Spinal cord (tissue), 10 donors: ENCODE data around the gene LYG2. TPM values are rescaled to one million over a fixed set of nuclear protein-coding genes. Genes with fewer than 3 reads are reported as not detected.
"Not testable (repeated sequence)": the region's sequence is repeated elsewhere in the genome, so short reads cannot be mapped to it uniquely, and the experiment has no call there.

Experiments
- DNase-seq, 6 donors: peaks; one replicate each; pipeline versions ENCODE4 v3.0.0 to v3.0.0-alpha.2; 2013 to 2015; ENCODE audit warnings: low spot score in 6 of 6, low read depth in 4 of 6
- H3K27ac ChIP-seq: one replicate; pipeline ENCODE4 v1.5.1; 2013; ENCODE audit warnings: low read depth, low read length, control low read depth
- H3K27me3 ChIP-seq: one replicate; pipeline ENCODE4 v1.6.1; 2013; ENCODE audit warnings: low read length; ENCODE audit not compliant: control insufficient read depth, insufficient read depth
- H3K36me3 ChIP-seq: one replicate; pipeline ENCODE4 v1.6.1; 2013; ENCODE audit warnings: low read length; ENCODE audit not compliant: control insufficient read depth, insufficient read depth
- H3K4me1 ChIP-seq: one replicate; pipeline ENCODE4 v1.6.1; 2013; ENCODE audit warnings: low read length; ENCODE audit not compliant: control insufficient read depth, insufficient read depth
- H3K4me3 ChIP-seq: one replicate; pipeline ENCODE4 v1.5.1; 2013; ENCODE audit warnings: low read depth, low read length, control low read depth
- H3K9me3 ChIP-seq: one replicate; pipeline ENCODE4 v1.6.1; 2013; ENCODE audit warnings: low read length; ENCODE audit not compliant: control insufficient read depth, insufficient read depth
- WGBS: methylation state at CpG from one replicate; pipeline ENCODE4 v1.1.5; 2013; ENCODE audit warnings: missing lambda C conversion rate; ENCODE audit not compliant: insufficient coverage; 5-methylcytosine and 5-hydroxymethylcytosine counted together
- long read RNA-seq, 4 donors: transcript quantifications; one replicate each; lab custom pipeline, GENCODE V29; 2026
- polyA plus RNA-seq, 2 donors: library from polyadenylated mRNA; unstranded; fragments of 120-200 nt; gene quantifications; one replicate each; pipeline ENCODE4 v1.2.1, GENCODE V29; 2013; ENCODE audit not compliant: insufficient read length in 2 of 2
- total RNA-seq, 2 donors: library from RNA; depleted of rRNA in 1 of 2; stranded (reverse); fragments of 120-200 nt in 1 of 2; fragments of >200 nt in 1 of 2; gene quantifications; one replicate each; pipeline versions ENCODE4 v1.2.3 to v1.2.4, GENCODE V29; 2013 to 2014
- donor health status: healthy.

LYG2 gene
- total RNA-seq, result not detected
- under 1 TPM; 0.33 to 0.98 TPM for polyA plus RNA-seq
- long read RNA-seq, donor 1, result 0 reads
- long read RNA-seq, donor 2, result 0 reads
- long read RNA-seq, donor 3, result 0 reads
- long read RNA-seq, donor 4, result 0 reads

GRCh38 chr2:99255491-99256318 is at the start of gene LYG2:
Gene LYG2 (minus strand): TSS chr2:99255666. CDS start chr2:99254260, 1,406 bp downstream.
- Histone ChIP-seq H3K4me3 (no peak within 1 kb of the TSS), H3K27ac (no peak within 1 kb of the TSS), H3K4me1 (no peaks in the 10 kb centered on the region), H3K36me3 (no peaks in the 10 kb centered on the region), H3K9me3 (no peaks in the 10 kb centered on the region), H3K27me3 (no peaks in the 10 kb centered on the region)
- WGBS, result 77% methylated on average over 1 of the region's 7 CpGs
- DNase-seq, result no peak

GRCh38 chr2:99301097-99301496 is 45.6 kb upstream of the LYG2 start, which contains the start of gene LYG1:
Gene LYG1 (minus strand): TSS chr2:99301197. CDS start chr2:99295670, 5,527 bp downstream.
- H3K4me1 ChIP-seq, H3K4me3 ChIP-seq, H3K9me3 ChIP-seq, H3K27me3 ChIP-seq, DNase-seq, H3K36me3 ChIP-seq, H3K27ac ChIP-seq: not testable (repeated sequence)
- WGBS, result no CpG with 5 or more reads among the region's 2 CpGs

GRCh38 chr2:99299580-99299979 is 44.1 kb upstream of the LYG2 start:
- 94% methylated on average over 2 of the region's 7 CpGs for WGBS
- Histone ChIP-seq H3K27ac (no peak overlapping the region), H3K9me3 (no peaks in the 10 kb centered on the region), H3K4me3 (no peak overlapping the region), H3K27me3 (no peaks in the 10 kb centered on the region), H3K4me1 (no peaks in the 10 kb centered on the region), H3K36me3 (peaks cover 8% of the 10 kb centered on the region)
- no peak for DNase-seq

- H3K9me3 ChIP-seq, result no peaks in the 10 kb centered on the region
- no peaks in the 10 kb centered on the region for H3K27me3 ChIP-seq
- WGBS, result no CpG with 5 or more reads among the region's 2 CpGs
- no peaks in the 10 kb centered on the region for H3K4me1 ChIP-seq
- H3K4me3 ChIP-seq, result no peak overlapping the region
- DNase-seq, result no peak
- H3K36me3 ChIP-seq, result peaks cover 4% of the 10 kb centered on the region
- no peak overlapping the region for H3K27ac ChIP-seq
These were observed 42.5 kb upstream of the LYG2 start for GRCh38 chr2:99297994-99298393.

GRCh38 chr2:99285526-99285925 is 30.1 kb upstream of the LYG2 start:
- Histone ChIP-seq H3K36me3 (peaks cover 5% of the 10 kb centered on the region), H3K4me1 (no peaks in the 10 kb centered on the region), H3K4me3 (no peak overlapping the region), H3K27me3 (no peaks in the 10 kb centered on the region), H3K27ac (no peak overlapping the region), H3K9me3 (no peaks in the 10 kb centered on the region)
- DNase-seq, result no peak
- 90% methylated on average over 2 of the region's 7 CpGs for WGBS

GRCh38 chr2:99279969-99280695 is 24.7 kb upstream of the LYG2 start:
- no peaks in the 10 kb centered on the region for H3K9me3 ChIP-seq
- no peak overlapping the region for H3K27ac ChIP-seq
- H3K27me3 ChIP-seq, result no peaks in the 10 kb centered on the region
- no peak overlapping the region for H3K4me3 ChIP-seq
- no peaks in the 10 kb centered on the region for H3K4me1 ChIP-seq
- no peak for DNase-seq
- H3K36me3 ChIP-seq, result peaks cover 4% of the 10 kb centered on the region

GRCh38 chr2:99278793-99279291 is 23.4 kb upstream of the LYG2 start:
- WGBS, result 88% methylated on average over 1 of the region's 2 CpGs
- H3K9me3 ChIP-seq, result no peaks in the 10 kb centered on the region
- no peaks in the 10 kb centered on the region for H3K27me3 ChIP-seq
- H3K4me3 ChIP-seq, result no peak overlapping the region
- no peak for DNase-seq
- peaks cover 2% of the 10 kb centered on the region for H3K36me3 ChIP-seq
- no peaks in the 10 kb centered on the region for H3K4me1 ChIP-seq
- no peak overlapping the region for H3K27ac ChIP-seq

GRCh38 chr2:99278195-99278765 is 22.8 kb upstream of the LYG2 start:
- not testable (repeated sequence) for H3K27ac ChIP-seq, H3K9me3 ChIP-seq, H3K36me3 ChIP-seq, H3K27me3 ChIP-seq, H3K4me1 ChIP-seq, DNase-seq, H3K4me3 ChIP-seq
- WGBS, result 100% methylated on average over 1 of the region's 5 CpGs

- Histone ChIP-seq H3K9me3 (no peaks in the 10 kb centered on the region), H3K27ac (no peak overlapping the region), H3K4me3 (no peak overlapping the region), H3K4me1 (no peaks in the 10 kb centered on the region), H3K27me3 (no peaks in the 10 kb centered on the region), H3K36me3 (no peaks in the 10 kb centered on the region)
- WGBS, result 41% methylated on average over 7 of the region's 7 CpGs
- peak in 3 of 6 donors; percentile 4 to 41 (median 33) for DNase-seq
These were observed 20.4 kb upstream of the LYG2 start for GRCh38 chr2:99275882-99276281.
